OCI-LY7 (cell line): Measurements from ENCODE around the gene TBC1D32. TPM values are rescaled to one million over a fixed set of nuclear protein-coding genes. Genes with fewer than 3 reads are reported as not detected.
A peak's percentile ranks its signal among the peaks of the same experiment; 100 is the strongest.
"Not testable (repeated sequence)": the region's sequence is repeated elsewhere in the genome, so short reads cannot be mapped to it uniquely, and the experiment has no call there.

Experiments
- BruUV-seq: library from RNA; stranded (reverse); fragments of 400-500 nt; replicated peaks from 2 replicates; lab custom pipeline; 2021; lab: Mats Ljungman, UMichigan
- CTCF ChIA-PET: fragments of 300-600 bp; sonication (Branson Sonifier 250); formaldehyde crosslinking; loops from one replicate; lab custom pipeline; 2022; ENCODE audit warnings: antibody characterized with exemption; ENCODE audit not compliant: unreplicated experiment; lab: Charles Lee
- POLR2A ChIA-PET: fragments of 300-600 bp; sonication (Branson Sonifier 250); formaldehyde crosslinking; loops from one replicate; lab custom pipeline; 2022; ENCODE audit warnings: antibody characterized with exemption; lab: Charles Lee
- DNase-seq: peaks from one replicate; pipeline ENCODE4 v3.0.0-alpha.2; 2015; ENCODE audit warnings: low spot score
- H2AFZ ChIP-seq: fragments of 200-600 bp; sonication (generic), shearing (Covaris generic); 2 replicates; pipeline ENCODE4 v1.6.1; 2014; ENCODE audit warnings: mild to moderate bottlenecking, antibody characterized with exemption, low read length, moderate library complexity
- H3K27ac ChIP-seq: fragments of 200-600 bp; sonication (generic); 2 replicates; pipeline ENCODE4 v1.5.1; 2014; ENCODE audit warnings: mixed run types, low read depth, mild to moderate bottlenecking, moderate library complexity, low read length, inconsistent platforms; ENCODE audit not compliant: poor library complexity, severe bottlenecking
- H3K36me3 ChIP-seq: fragments of 200-600 bp; sonication (generic); 2 replicates; pipeline ENCODE4 v1.6.1; 2014; ENCODE audit warnings: mild to moderate bottlenecking, antibody characterized with exemption, low read length, moderate library complexity, mixed read lengths; ENCODE audit not compliant: insufficient read depth
- H3K4me1 ChIP-seq: fragments of 200-600 bp; sonication (generic); 2 replicates; pipeline ENCODE4 v1.5.1; 2014; ENCODE audit warnings: mild to moderate bottlenecking, low read length; ENCODE audit not compliant: insufficient read depth, poor library complexity, severe bottlenecking
- H3K4me2 ChIP-seq: fragments of 200-600 bp; sonication (generic); 2 replicates; pipeline ENCODE4 v1.6.1; 2014; ENCODE audit warnings: mild to moderate bottlenecking, low read length
- H3K4me3 ChIP-seq: fragments of 200-600 bp; sonication (generic); 2 replicates; pipeline ENCODE4 v1.5.1; 2014; ENCODE audit warnings: mild to moderate bottlenecking, low read depth, low read length; ENCODE audit not compliant: poor library complexity, severe bottlenecking
- H3K79me2 ChIP-seq: fragments of 200-600 bp; sonication (generic); 2 replicates; pipeline ENCODE4 v1.6.1; 2016; ENCODE audit warnings: low read depth, mild to moderate bottlenecking, low read length, moderate library complexity, mixed read lengths; ENCODE audit not compliant: insufficient read depth
- H3K9me2 ChIP-seq: fragments of 200-600 bp; sonication (generic); 2 replicates; pipeline ENCODE4 v1.6.1; 2016; ENCODE audit warnings: mild to moderate bottlenecking, low read length, mixed read lengths; ENCODE audit not compliant: insufficient read depth
- H3K9me3 ChIP-seq: fragments of 200-600 bp; sonication (generic); 2 replicates; pipeline ENCODE4 v1.6.1; 2014; ENCODE audit warnings: mild to moderate bottlenecking, mixed run types, low read length, mixed read lengths
- H4K20me1 ChIP-seq: fragments of 200-600 bp; sonication (generic); 2 replicates; pipeline ENCODE4 v1.6.1; 2014; ENCODE audit warnings: mild to moderate bottlenecking, antibody characterized with exemption, low read length, moderate library complexity, mixed read lengths; ENCODE audit not compliant: insufficient read depth
- CTCF ChIP-seq: fragments of 200-600 bp; sonication (generic); conservative IDR thresholded peaks from 2 replicates; pipeline ENCODE4 v1.5.1; 2014; ENCODE audit warnings: mild to moderate bottlenecking, antibody characterized with exemption, low read length, moderate library complexity, mixed read lengths
- EZH2phosphoT487 ChIP-seq: fragments of 200-600 bp; sonication (generic); IDR thresholded peaks from 2 replicates; pipeline ENCODE4 v1.6.1; 2018; ENCODE audit warnings: low read depth, borderline replicate concordance, mild to moderate bottlenecking, mixed run types, antibody characterized with exemption, low read length, moderate library complexity, mixed read lengths
- intact Hi-C: fragments of 100-400 bp; cut with micrococcal nuclease; formaldehyde crosslinking; loops from one replicate; pipeline ENCODE4 v1.10.0; 2022; ENCODE audit not compliant: unreplicated experiment
- total RNA-seq, 2 experiments: library from RNA; depleted of rRNA in 1 of 2; stranded (reverse); fragments of >200 nt in 1 of 2; shearing (Covaris generic) in 1 of 2; gene quantifications; 2 replicates each; pipeline ENCODE4 v1.2.3, GENCODE V29; 2014 to 2022

TBC1D32 gene
- total RNA-seq, 2 experiments from 2014 or later: 3.8 to 5.1 TPM

- CTCF ChIA-PET, H3K9me2 ChIP-seq, DNase-seq, H3K36me3 ChIP-seq, H2AFZ ChIP-seq, H3K4me2 ChIP-seq, H3K4me1 ChIP-seq, H3K27ac ChIP-seq, POLR2A ChIA-PET, H3K9me3 ChIP-seq, BruUV-seq, H3K79me2 ChIP-seq, intact Hi-C loops, H4K20me1 ChIP-seq, H3K4me3 ChIP-seq: not testable (repeated sequence)
- TF ChIP-seq CTCF: 0 out of 2 replicates have a peak, but pooled peaks have one; percentile 27
Observed at GRCh38 chr6:121044905-121045304, 289.4 kb downstream of the TBC1D32 start.

- H3K4me1 ChIP-seq, H3K4me3 ChIP-seq, H3K36me3 ChIP-seq, H3K79me2 ChIP-seq, H3K4me2 ChIP-seq, BruUV-seq, H2AFZ ChIP-seq, H3K27ac ChIP-seq, intact Hi-C loops, H4K20me1 ChIP-seq, H3K9me2 ChIP-seq, CTCF ChIA-PET, DNase-seq, H3K9me3 ChIP-seq: not testable (repeated sequence)
- POLR2A ChIA-PET: interaction anchor here (0.7 kb wide), 1 partner anchor 917 kb away, joined by 3 read pairs; no protein-coding TSS in a partner anchor
Observed at GRCh38 chr6:121043706-121044105, 290.6 kb downstream of the TBC1D32 start.

- H2AFZ ChIP-seq, H3K4me2 ChIP-seq, H3K9me3 ChIP-seq, intact Hi-C loops, H3K4me3 ChIP-seq, DNase-seq, H3K27ac ChIP-seq, H3K79me2 ChIP-seq, CTCF ChIA-PET, BruUV-seq, POLR2A ChIA-PET, H4K20me1 ChIP-seq, H3K36me3 ChIP-seq, H3K4me1 ChIP-seq, H3K9me2 ChIP-seq: not testable (repeated sequence)
Observed at GRCh38 chr6:121043211-121043610, 291.1 kb downstream of the TBC1D32 start.

- no peak overlapping the region for H3K4me3 ChIP-seq
- no peaks in the 10 kb centered on the region for H3K4me1 ChIP-seq
- TF ChIP-seq CTCF (no peak), EZH2phosphoT487 (no peak)
- no peak for DNase-seq
- CTCF ChIA-PET: no interaction called here
- H3K27ac ChIP-seq: no peak overlapping the region
- H3K9me2 ChIP-seq: no peaks in the 10 kb centered on the region
- no peaks in the 10 kb centered on the region for H3K36me3 ChIP-seq
- H3K79me2 ChIP-seq: no peaks in the 10 kb centered on the region
- intact Hi-C loops: no loop called here
- no peaks in the 10 kb centered on the region for H4K20me1 ChIP-seq
- H3K9me3 ChIP-seq: no peaks in the 10 kb centered on the region
- no peak overlapping the region for H2AFZ ChIP-seq
- POLR2A ChIA-PET: no interaction called here
- BruUV-seq: no TSS peak
- no peak overlapping the region for H3K4me2 ChIP-seq
Observed at GRCh38 chr6:121042766-121043165, 291.5 kb downstream of the TBC1D32 start.
